ENCODE measurements around the gene CX3CR1.
"Not testable (repeated sequence)": the region's sequence is repeated elsewhere in the genome, so short reads cannot be mapped to it uniquely, and the experiment has no call there.

The CX3CR1 gene

GRCh38 chr3:39279745-39280517 lies at the start of gene CX3CR1:
Gene CX3CR1, minus strand, starts transcription at chr3:39280036. Its CDS starts 13,527 bp downstream, at chr3:39266509.
- DNase-seq = no peak

- DNase-seq = no peak
These were observed 49.7 kb upstream of the CX3CR1 start, which contains the start of gene CCR8 for GRCh38 chr3:39329493-39329892. Gene CCR8, plus strand, starts transcription at chr3:39329709. Its CDS starts 2,623 bp downstream, at chr3:39332332.

GRCh38 chr3:39327746-39328349 lies 48.0 kb upstream of the CX3CR1 start:
- DNase-seq = no peak

- DNase-seq = no peak
These were observed 47.4 kb upstream of the CX3CR1 start for GRCh38 chr3:39327053-39327745.

GRCh38 chr3:39325236-39325635 lies 45.4 kb upstream of the CX3CR1 start:
- no peak for DNase-seq

GRCh38 chr3:39323494-39323893 lies 43.7 kb upstream of the CX3CR1 start:
- no peak for DNase-seq

GRCh38 chr3:39322936-39323335 lies 43.1 kb upstream of the CX3CR1 start:
- no peak for DNase-seq

GRCh38 chr3:39322209-39322715 lies 42.4 kb upstream of the CX3CR1 start:
- DNase-seq = not testable (repeated sequence)

GRCh38 chr3:39321574-39321983 lies 41.7 kb upstream of the CX3CR1 start:
- not testable (repeated sequence) for DNase-seq

- no peak for DNase-seq
These were observed 39.4 kb upstream of the CX3CR1 start for GRCh38 chr3:39319249-39319648.

- DNase-seq = no peak
These were observed 38.5 kb upstream of the CX3CR1 start for GRCh38 chr3:39318301-39318700.

GRCh38 chr3:39317571-39318169 lies 37.8 kb upstream of the CX3CR1 start:
- no peak for DNase-seq

- no peak for DNase-seq
These were observed 35.6 kb upstream of the CX3CR1 start for GRCh38 chr3:39315420-39315819.

GRCh38 chr3:39313289-39313688 lies 33.5 kb upstream of the CX3CR1 start:
- no peak for DNase-seq

GRCh38 chr3:39302178-39302577 lies 22.3 kb upstream of the CX3CR1 start:
- DNase-seq = no peak

- DNase-seq = no peak
These were observed 19.4 kb upstream of the CX3CR1 start for GRCh38 chr3:39299279-39299678.

- no peak for DNase-seq
These were observed 16.6 kb upstream of the CX3CR1 start for GRCh38 chr3:39296197-39297077.

GRCh38 chr3:39295184-39295775 lies 15.4 kb upstream of the CX3CR1 start:
- no peak for DNase-seq

- DNase-seq = no peak
These were observed 14.8 kb upstream of the CX3CR1 start for GRCh38 chr3:39294446-39295183.

GRCh38 chr3:39292961-39293360 lies 13.1 kb upstream of the CX3CR1 start:
- DNase-seq = no peak

GRCh38 chr3:39291903-39292329 lies 12.1 kb upstream of the CX3CR1 start:
- DNase-seq = peak; percentile 19
